ENCODE measurements around the gene MZT2B.
"Not testable (repeated sequence)": the region's sequence is repeated elsewhere in the genome, so short reads cannot be mapped to it uniquely, and the experiment has no call there.

DNA sequence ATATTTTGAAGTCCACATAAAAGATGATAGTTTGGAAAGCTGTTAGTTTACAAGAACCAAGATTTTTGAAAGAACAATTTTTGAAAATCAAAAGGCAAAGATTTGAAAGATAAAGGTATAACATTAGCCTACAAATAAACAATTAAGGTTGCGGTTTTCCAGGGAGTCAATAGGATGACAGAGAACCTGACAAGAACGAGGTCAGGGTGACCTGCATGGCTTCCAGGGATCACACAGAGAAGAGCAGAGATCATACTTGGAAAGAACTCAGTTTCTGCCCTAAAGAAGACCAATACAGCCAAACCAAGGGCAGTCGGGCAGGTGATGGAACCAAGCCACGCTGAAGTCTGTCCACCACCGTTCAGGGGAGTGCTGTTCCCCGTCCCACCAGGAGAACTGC is 57.5 kb downstream of the MZT2B start:
- not testable (repeated sequence) for TF ChIP-seq SMC3, MXI1 (IDR thresholded peaks at IDR 0.05; ENCODE audit: low read depth, low read length)
- TF ChIP-seq, protein P1, sequence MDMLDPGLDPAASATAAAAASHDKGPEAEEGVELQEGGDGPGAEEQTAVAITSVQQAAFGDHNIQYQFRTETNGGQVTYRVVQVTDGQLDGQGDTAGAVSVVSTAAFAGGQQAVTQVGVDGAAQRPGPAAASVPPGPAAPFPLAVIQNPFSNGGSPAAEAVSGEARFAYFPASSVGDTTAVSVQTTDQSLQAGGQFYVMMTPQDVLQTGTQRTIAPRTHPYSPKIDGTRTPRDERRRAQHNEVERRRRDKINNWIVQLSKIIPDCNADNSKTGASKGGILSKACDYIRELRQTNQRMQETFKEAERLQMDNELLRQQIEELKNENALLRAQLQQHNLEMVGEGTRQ (IDR thresholded peaks at IDR 0.05; ENCODE audit: borderline replicate concordance, low read depth, low read length) = not testable (repeated sequence)

All from SK-N-SH (cell line).